Spleen (tissue), 11 donors: ENCODE results near the gene KIR3DL3. TPM values are rescaled to one million over a fixed set of nuclear protein-coding genes. Genes with fewer than 3 reads are reported as not detected.
"Not testable (repeated sequence)": the region's sequence is repeated elsewhere in the genome, so short reads cannot be mapped to it uniquely, and the experiment has no call there.

ENCODE experiments used
- DNase-seq: peaks from one replicate; pipeline ENCODE4 v3.0.0-alpha.2; 2020
- H3K27ac ChIP-seq, 8 donors: fragments of 200-600 bp; sonication (generic) in 7 of 8; 1 replicate in 4 of 8; 2 replicates in 4 of 8; pipeline versions ENCODE4 v1.5.0 to v1.8.0; 2016 to 2021; ENCODE audit warnings: inconsistent platforms in 4 of 8, mild to moderate bottlenecking in 4 of 8, moderate library complexity in 1 of 8
- H3K27me3 ChIP-seq, 7 donors: fragments of 200-600 bp; sonication (generic) in 6 of 7; replicated peaks in 1 of 7; 1 replicate in 4 of 7; 2 replicates in 3 of 7; pipeline versions ENCODE4 v1.5.0 to v1.8.0; 2016 to 2021; ENCODE audit warnings: inconsistent platforms in 3 of 7, mild to moderate bottlenecking in 1 of 7
- H3K36me3 ChIP-seq, 6 donors: fragments of 200-600 bp; sonication (generic) in 5 of 6; 1 replicate in 4 of 6; 2 replicates in 2 of 6; pipeline versions ENCODE4 v1.5.0 to v1.8.0; 2016 to 2021; ENCODE audit warnings: inconsistent platforms in 2 of 6
- H3K4me1 ChIP-seq, 6 donors: fragments of 200-600 bp; sonication (generic) in 5 of 6; 1 replicate in 3 of 6; 2 replicates in 3 of 6; pipeline versions ENCODE4 v1.5.0 to v1.8.0; 2016 to 2021; ENCODE audit warnings: inconsistent platforms in 3 of 6
- H3K4me3 ChIP-seq, 8 donors: fragments of 200-600 bp; sonication (generic) in 7 of 8; 1 replicate in 4 of 8; 2 replicates in 4 of 8; pipeline versions ENCODE4 v1.5.0 to v1.8.0; 2016 to 2021; ENCODE audit warnings: inconsistent platforms in 4 of 8, mild to moderate bottlenecking in 4 of 8, moderate library complexity in 2 of 8
- H3K9me3 ChIP-seq, 8 donors: fragments of 200-600 bp; sonication (generic) in 7 of 8; 1 replicate in 4 of 8; 2 replicates in 4 of 8; pipeline versions ENCODE4 v1.5.0 to v1.8.0; 2016 to 2021; ENCODE audit warnings: inconsistent platforms in 4 of 8
- CTCF ChIP-seq, 11 experiments: fragments of 200-600 bp in 7 of 11; fragments of 450-650 bp in 4 of 11; sonication (generic) in 4 of 11; IDR thresholded peaks in 8 of 11; conservative IDR thresholded peaks in 3 of 11; 1 replicate in 7 of 11; 2 replicates in 4 of 11; pipeline versions ENCODE4 v1.4.0 to v1.8.0; 2016 to 2021; ENCODE audit warnings: antibody characterized with exemption in 11 of 11, inconsistent platforms in 4 of 11, mild to moderate bottlenecking in 1 of 11
- POLR2A ChIP-seq, 3 donors: fragments of 450-650 bp; IDR thresholded peaks; one replicate each; pipeline ENCODE4 v1.5.1; 2017; ENCODE audit warnings: antibody characterized with exemption in 3 of 3, mild to moderate bottlenecking in 1 of 3
- POLR2AphosphoS5 ChIP-seq, 3 donors: sonication (generic); formaldehyde crosslinking; IDR thresholded peaks; one replicate each; pipeline ENCODE4 v1.5.1; 2017; ENCODE audit warnings: antibody characterized with exemption in 3 of 3
- WGBS, 5 donors: extraction: QIAGEN DNeasy Blood & Tissue Kit in 3 of 5; methylation state at CpG; one replicate each; pipeline versions ENCODE4 v1.1.5 to v1.1.7; 2013 to 2018; 5-methylcytosine and 5-hydroxymethylcytosine counted together
- intact Hi-C: fragments of 100-400 bp; cut with DNase I; formaldehyde crosslinking; loops from one replicate; pipeline ENCODE4 v1.15.0; 2023; ENCODE audit warnings: low total_unique reads
- polyA plus RNA-seq, 3 donors: library from polyadenylated mRNA; stranded (reverse); fragments of 200-250 nt; gene quantifications; one replicate each; pipeline ENCODE4 v1.2.1, GENCODE V29; 2013
- total RNA-seq, 7 donors: library from RNA; depleted of rRNA in 3 of 7; stranded (reverse); fragments of >200 nt in 3 of 7; fragmentation: NEBNext Ultra II Directional in 4 of 7; extraction: Animal tissue kit (Norgen Biotek cat#: 25700) in 4 of 7; gene quantifications; one replicate each; pipeline versions ENCODE4 v1.1.0 to v1.2.1, GENCODE V29; 2016 to 2021
- donor health status: healthy with polysubstance abuse.
- donor health status: DM: no; HTN: no; CAD: no; lungs with moderate emphysema.
- donor health status: DM: no; HTN: no; CAD: no.
- donor health status: Bipolar disorder and iron deficiency.
- donor health status: healthy.
- donor health status: DM: no; HTN: no; CAD: no.
- donor health status: DM: yes; HTN: yes; CAD: no.

KIR3DL3 gene
- total and polyA plus RNA-seq, 10 donors: not detected

- H3K27ac ChIP-seq: no peak overlapping the region
- H3K4me3 ChIP-seq: no peak overlapping the region
- H3K36me3 ChIP-seq: no peaks in the 10 kb centered on the region
- DNase-seq: no peak
- peaks cover 0 to 44% (median 0%) of the 10 kb centered on the region in 7 donors for H3K27me3 ChIP-seq
- TF ChIP-seq POLR2AphosphoS5 (IDR thresholded peaks at IDR 0.05): no peak
- TF ChIP-seq CTCF (IDR thresholded peaks at IDR 0.05 in 8 of 11, conservative IDR thresholded peaks at IDR 0.05 in 3 of 11): no peak
- TF ChIP-seq POLR2A (IDR thresholded peaks at IDR 0.05): no peak
- peaks cover 0 to 14% (median 0%) of the 10 kb centered on the region in 8 donors for H3K9me3 ChIP-seq
- WGBS, 5 donors: 64 to 74% (median 70%) methylated on average over 14 to 15 of the region's 15 CpGs
- intact Hi-C loops: no loop called here
- H3K4me1 ChIP-seq: no peaks in the 10 kb centered on the region
Measured at GRCh38 chr19:54729416-54730188, 5.4 kb downstream of the KIR3DL3 start.

- TF ChIP-seq POLR2AphosphoS5 (IDR thresholded peaks at IDR 0.05) (no peak), POLR2A (IDR thresholded peaks at IDR 0.05) (no peak), CTCF (IDR thresholded peaks at IDR 0.05 in 8 of 11, conservative IDR thresholded peaks at IDR 0.05 in 3 of 11) (no peak)
- H3K9me3 ChIP-seq: peaks cover 0 to 14% (median 0%) of the 10 kb centered on the region in 8 donors
- no peaks in the 10 kb centered on the region for H3K36me3 ChIP-seq
- no peak overlapping the region for H3K27ac ChIP-seq
- no peaks in the 10 kb centered on the region for H3K4me1 ChIP-seq
- intact Hi-C loops: no loop called here
- WGBS, 5 donors: 51 to 69% (median 61%) methylated on average over 8 of the region's 8 CpGs
- no peak overlapping the region for H3K4me3 ChIP-seq
- H3K27me3 ChIP-seq: peaks cover 0 to 44% (median 0%) of the 10 kb centered on the region in 7 donors
- DNase-seq: no peak
Measured at GRCh38 chr19:54731191-54731590, 6.9 kb downstream of the KIR3DL3 start.

- H3K36me3 ChIP-seq, H3K27ac ChIP-seq, H3K9me3 ChIP-seq, H3K4me3 ChIP-seq, DNase-seq, H3K27me3 ChIP-seq, H3K4me1 ChIP-seq: not testable (repeated sequence)
- intact Hi-C loops: loop anchor here (2.0 kb wide), 1 partner anchor 110 kb away; no protein-coding TSS in a partner anchor
- peak in 1 of 3 donors; percentile 23 for TF ChIP-seq POLR2AphosphoS5 (IDR thresholded peaks at IDR 0.05)
- 92 to 94% (median 93%) methylated on average over 14 to 16 of the region's 16 CpGs for WGBS, 5 donors
Measured at GRCh38 chr19:54738306-54738705, 14.1 kb downstream of the KIR3DL3 start, which contains the start of gene KIR2DL3. Gene KIR2DL3, plus strand, starts transcription at chr19:54738513. Its CDS starts 33 bp downstream, at chr19:54738546.

- 71 to 92% (median 83%) methylated on average over 1 of the region's 1 CpG for WGBS, 5 donors
- Histone ChIP-seq H3K36me3 (no peaks in the 10 kb centered on the region), H3K27ac (no peak overlapping the region), H3K9me3 (peaks cover 0 to 7% (median 0%) of the 10 kb centered on the region in 8 donors), H3K27me3 (no peaks in the 10 kb centered on the region), H3K4me3 (no peak overlapping the region), H3K4me1 (no peaks in the 10 kb centered on the region)
- DNase-seq: no peak
- intact Hi-C loops: loop anchor here (2.0 kb wide), 1 partner anchor 110 kb away; no protein-coding TSS in a partner anchor
- no peak for TF ChIP-seq POLR2AphosphoS5 (IDR thresholded peaks at IDR 0.05)
- TF ChIP-seq POLR2A (IDR thresholded peaks at IDR 0.05): no peak
- no peak for TF ChIP-seq CTCF (IDR thresholded peaks at IDR 0.05 in 8 of 11, conservative IDR thresholded peaks at IDR 0.05 in 3 of 11)
Measured at GRCh38 chr19:54738715-54739114, 14.5 kb downstream of the KIR3DL3 start.
